Neutrophil (primary cell): ENCODE data around the gene RYR2.

Experiments
- H3K27ac ChIP-seq: fragments of 200-600 bp; sonication (generic); 2 replicates; pipeline ENCODE4 v1.5.1; 2016; ENCODE audit warnings: mild to moderate bottlenecking, moderate library complexity
- H3K27me3 ChIP-seq: fragments of 200-600 bp; sonication (generic); 2 replicates; pipeline ENCODE4 v1.6.0; 2016; ENCODE audit warnings: mild to moderate bottlenecking
- H3K36me3 ChIP-seq: fragments of 200-600 bp; sonication (generic); 2 replicates; pipeline ENCODE4 v1.5.1; 2017
- H3K4me1 ChIP-seq, 2 experiments: fragments of 200-600 bp in 1 of 2; sonication (generic) in 1 of 2; 1 replicate in 1 of 2; 2 replicates in 1 of 2; pipeline versions ENCODE4 v1.5.1 to v1.6.1; 2013 to 2016; ENCODE audit warnings: low read depth in 1 of 2, low read length in 1 of 2, mild to moderate bottlenecking in 1 of 2, moderate library complexity in 1 of 2; ENCODE audit not compliant: control insufficient read depth in 1 of 2, insufficient read depth in 1 of 2
- H3K4me3 ChIP-seq, 2 experiments: fragments of 200-600 bp in 1 of 2; sonication (generic) in 1 of 2; 1 replicate in 1 of 2; 2 replicates in 1 of 2; pipeline ENCODE4 v1.5.1; 2013 to 2016; ENCODE audit warnings: low read depth in 1 of 2, low read length in 1 of 2, mild to moderate bottlenecking in 1 of 2, moderate library complexity in 1 of 2
- H3K9me3 ChIP-seq: fragments of 200-600 bp; sonication (generic); 2 replicates; pipeline ENCODE4 v1.5.1; 2016
- CTCF ChIP-seq: fragments of 200-600 bp; sonication (generic); IDR thresholded peaks from 2 replicates; pipeline ENCODE4 v1.5.1; 2016; ENCODE audit warnings: antibody characterized with exemption

The RYR2 gene

DNA sequence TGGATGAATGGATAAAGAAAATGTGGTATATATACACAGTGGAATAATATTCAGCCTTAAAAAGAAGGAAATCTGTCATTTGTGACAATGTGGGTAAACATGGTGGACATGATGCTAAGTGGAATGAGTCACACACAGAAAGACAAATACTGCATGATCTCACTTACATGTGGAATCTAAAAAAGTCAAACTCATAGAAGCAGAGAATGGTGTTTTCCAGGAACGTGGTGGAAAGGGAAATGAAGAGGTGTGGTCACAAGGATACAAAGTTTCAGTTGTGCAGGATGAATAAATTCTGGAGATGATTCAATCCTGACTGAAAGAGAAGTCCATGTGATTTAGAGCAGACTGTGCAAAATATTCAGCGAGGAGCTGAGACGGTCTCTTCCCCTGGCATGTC lies 56.6 kb downstream of the RYR2 start:
- Histone ChIP-seq H3K4me3 (no peak overlapping the region), H3K27me3 (no peaks in the 10 kb centered on the region), H3K4me1 (no peaks in the 10 kb centered on the region), H3K36me3 (no peaks in the 10 kb centered on the region), H3K27ac (no peak overlapping the region), H3K9me3 (no peaks in the 10 kb centered on the region)
- TF ChIP-seq CTCF = no peak

DNA sequence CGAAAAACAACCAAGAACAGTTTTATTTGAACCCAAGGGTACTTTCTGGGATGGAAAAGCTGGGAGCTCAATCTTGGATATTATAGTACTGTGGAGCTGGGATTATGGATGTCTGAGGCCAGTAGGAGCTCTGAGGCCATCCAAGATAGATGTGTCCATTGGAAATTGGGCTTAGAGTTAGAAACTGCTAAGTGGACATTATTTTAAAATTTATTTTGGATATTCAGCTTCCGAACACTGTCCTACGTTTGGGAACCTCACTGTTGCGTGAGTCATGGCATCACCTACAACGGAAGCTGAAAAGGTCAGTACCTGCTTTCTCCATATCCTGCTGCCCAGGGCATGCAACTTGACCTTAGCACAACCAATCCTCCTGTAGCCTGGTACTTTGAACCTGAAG lies 61.0 kb downstream of the RYR2 start:
- Histone ChIP-seq H3K27ac (no peak overlapping the region), H3K9me3 (no peaks in the 10 kb centered on the region), H3K27me3 (no peaks in the 10 kb centered on the region), H3K36me3 (no peaks in the 10 kb centered on the region), H3K4me1 (no peaks in the 10 kb centered on the region), H3K4me3 (no peak overlapping the region)
- no peak for TF ChIP-seq CTCF

GRCh38 chr1:237104096-237104495 lies 62.1 kb downstream of the RYR2 start:
- Histone ChIP-seq H3K4me3 (no peak overlapping the region), H3K9me3 (no peaks in the 10 kb centered on the region), H3K4me1 (no peaks in the 10 kb centered on the region), H3K36me3 (no peaks in the 10 kb centered on the region), H3K27ac (no peak overlapping the region), H3K27me3 (no peaks in the 10 kb centered on the region)
- TF ChIP-seq CTCF = no peak

GRCh38 chr1:237105826-237106225 lies 63.8 kb downstream of the RYR2 start:
- Histone ChIP-seq H3K27ac (no peak overlapping the region), H3K9me3 (no peaks in the 10 kb centered on the region), H3K27me3 (no peaks in the 10 kb centered on the region), H3K4me3 (no peak overlapping the region), H3K4me1 (no peaks in the 10 kb centered on the region), H3K36me3 (no peaks in the 10 kb centered on the region)
- no peak for TF ChIP-seq CTCF

GRCh38 chr1:237108297-237109040 lies 66.5 kb downstream of the RYR2 start:
- no peak overlapping the region for H3K27ac ChIP-seq
- no peaks in the 10 kb centered on the region for H3K4me1 ChIP-seq
- no peaks in the 10 kb centered on the region for H3K9me3 ChIP-seq
- TF ChIP-seq CTCF = no peak
- H3K27me3 ChIP-seq = no peaks in the 10 kb centered on the region
- H3K36me3 ChIP-seq = no peaks in the 10 kb centered on the region
- H3K4me3 ChIP-seq = no peak overlapping the region
